GM23248 (cell line): Measurements from ENCODE around the gene PTGR2. TPM values are rescaled to one million over a fixed set of nuclear protein-coding genes. Genes with fewer than 3 reads are reported as not detected.

ENCODE experiments used
- DNase-seq: peaks from one replicate; pipeline ENCODE4 v3.0.0-alpha.2; 2015
- H2AFZ ChIP-seq: fragments of 200-600 bp; sonication (generic); 2 replicates; pipeline ENCODE4 v1.6.1; 2016; ENCODE audit warnings: antibody characterized with exemption
- H3F3A ChIP-seq: fragments of 200-600 bp; sonication (generic); 2 replicates; pipeline ENCODE4 v1.6.1; 2016; ENCODE audit warnings: mild to moderate bottlenecking, antibody characterized with exemption, mixed run types; ENCODE audit not compliant: insufficient read depth
- H3K27ac ChIP-seq: fragments of 200-600 bp; sonication (generic); 2 replicates; pipeline ENCODE4 v1.5.1; 2016; ENCODE audit warnings: mild to moderate bottlenecking
- H3K27me3 ChIP-seq: fragments of 200-600 bp; sonication (generic); replicated peaks from 2 replicates; pipeline ENCODE4 v1.6.1; 2016; ENCODE audit warnings: mild to moderate bottlenecking; ENCODE audit not compliant: insufficient read depth
- H3K36me3 ChIP-seq: fragments of 200-600 bp; sonication (generic); 2 replicates; pipeline ENCODE4 v1.6.1; 2016; ENCODE audit warnings: low read depth, mild to moderate bottlenecking
- H3K4me1 ChIP-seq: fragments of 200-600 bp; sonication (generic); 2 replicates; pipeline ENCODE4 v1.6.1; 2016; ENCODE audit warnings: mild to moderate bottlenecking; ENCODE audit not compliant: insufficient read depth
- H3K4me2 ChIP-seq: fragments of 200-600 bp; sonication (generic); one replicate; pipeline ENCODE4 v1.6.1; 2016; ENCODE audit warnings: mild to moderate bottlenecking; ENCODE audit not compliant: unreplicated experiment
- H3K4me3 ChIP-seq: fragments of 200-600 bp; sonication (generic); 2 replicates; pipeline ENCODE4 v1.5.1; 2016; ENCODE audit warnings: mild to moderate bottlenecking
- H3K79me2 ChIP-seq: fragments of 200-600 bp; sonication (generic); 2 replicates; pipeline ENCODE4 v1.6.1; 2016; ENCODE audit warnings: mild to moderate bottlenecking; ENCODE audit not compliant: insufficient read depth
- H3K9ac ChIP-seq: fragments of 200-600 bp; sonication (generic); 2 replicates; pipeline ENCODE4 v1.6.1; 2016; ENCODE audit warnings: mild to moderate bottlenecking
- H3K9me2 ChIP-seq: fragments of 200-600 bp; sonication (generic); 2 replicates; pipeline ENCODE4 v1.6.1; 2016; ENCODE audit warnings: mixed run types, mild to moderate bottlenecking, moderate library complexity; ENCODE audit not compliant: insufficient read depth
- H3K9me3 ChIP-seq: fragments of 200-600 bp; sonication (generic); one replicate; pipeline ENCODE4 v1.6.1; 2017; ENCODE audit warnings: low read depth
- H4K20me1 ChIP-seq: fragments of 200-600 bp; sonication (generic); 2 replicates; pipeline ENCODE4 v1.6.0; 2016; ENCODE audit not compliant: insufficient read depth
- EZH2 ChIP-seq: fragments of 200-600 bp; sonication (generic); IDR thresholded peaks from 2 replicates; pipeline ENCODE4 v1.6.1; 2018; ENCODE audit warnings: antibody characterized with exemption, mild to moderate bottlenecking; ENCODE audit not compliant: insufficient read depth, poor library complexity, severe bottlenecking
- EZH2phosphoT487 ChIP-seq: fragments of 200-600 bp; sonication (generic); IDR thresholded peaks from 2 replicates; pipeline ENCODE4 v1.6.1; 2018; ENCODE audit warnings: antibody characterized with exemption, moderate library complexity, mild to moderate bottlenecking, low read depth; ENCODE audit not compliant: insufficient read depth
- WGBS, 2 experiments: methylation state at CpG; one replicate each; pipeline ENCODE4 v1.1.6; 2015 to 2017; ENCODE audit warnings: low lambda C conversion rate in 2 of 2, low coverage in 1 of 2; ENCODE audit errors: missing lambda C conversion rate in 2 of 2; 5-methylcytosine and 5-hydroxymethylcytosine counted together
- in situ Hi-C: fragments of 300-500 bp; cut with MboI; formaldehyde crosslinking; loops from 2 replicates; pipeline ENCODE4 v1.15.0; 2020
- polyA plus RNA-seq: library from polyadenylated mRNA; unstranded; fragments of >200 nt; fragmentation: Nextera tagmentation; extraction: Ambion mirVana; gene quantifications from 2 replicates; pipeline ENCODE4 v1.2.1, GENCODE V29; 2016
- total RNA-seq: library from RNA; depleted of rRNA; stranded (reverse); fragments of >200 nt; shearing (Covaris generic); gene quantifications from 2 replicates; pipeline ENCODE4 v1.2.3, GENCODE V29; 2014

The PTGR2 gene
- total and polyA plus RNA-seq, 2 experiments from 2014 or later: 7.5 to 9.4 TPM

- H3F3A ChIP-seq: no peaks in the 10 kb centered on the region
- H3K79me2 ChIP-seq: no peaks in the 10 kb centered on the region
- H3K4me3 ChIP-seq: no peak overlapping the region
- no peak overlapping the region for H2AFZ ChIP-seq
- in situ Hi-C loops: no loop called here
- no peak for TF ChIP-seq EZH2
- TF ChIP-seq EZH2phosphoT487: no peak
- no peak overlapping the region for H3K9ac ChIP-seq
- H3K27me3 ChIP-seq: no peaks in the 10 kb centered on the region
- no peak overlapping the region for H3K27ac ChIP-seq
- no peaks in the 10 kb centered on the region for H3K9me2 ChIP-seq
- no peaks in the 10 kb centered on the region for H3K9me3 ChIP-seq
- no peak overlapping the region for H3K4me2 ChIP-seq
- H3K4me1 ChIP-seq: no peaks in the 10 kb centered on the region
- H3K36me3 ChIP-seq: no peaks in the 10 kb centered on the region
- 88 to 93% methylated on average over 3 of the region's 3 CpGs for WGBS, 2 experiments
- DNase-seq: no peak
- no peaks in the 10 kb centered on the region for H4K20me1 ChIP-seq
Measured at GRCh38 chr14:73877790-73878189, 26.2 kb downstream of the PTGR2 start.

- Histone ChIP-seq H3K79me2 (no peaks in the 10 kb centered on the region), H3K4me2 (no peak overlapping the region), H3K9me2 (no peaks in the 10 kb centered on the region), H3F3A (no peaks in the 10 kb centered on the region), H3K36me3 (no peaks in the 10 kb centered on the region), H3K9ac (no peak overlapping the region), H3K4me3 (no peak overlapping the region), H3K27ac (no peak overlapping the region), H4K20me1 (no peaks in the 10 kb centered on the region), H3K27me3 (no peaks in the 10 kb centered on the region), H3K4me1 (no peaks in the 10 kb centered on the region), H3K9me3 (no peaks in the 10 kb centered on the region), H2AFZ (no peak overlapping the region)
- no peak for DNase-seq
- WGBS, 2 experiments: 88 to 90% methylated on average over 6 of the region's 6 CpGs
- TF ChIP-seq EZH2phosphoT487: no peak
- no peak for TF ChIP-seq EZH2
- in situ Hi-C loops: no loop called here
Measured at GRCh38 chr14:73878436-73878835, 26.8 kb downstream of the PTGR2 start.

DNA sequence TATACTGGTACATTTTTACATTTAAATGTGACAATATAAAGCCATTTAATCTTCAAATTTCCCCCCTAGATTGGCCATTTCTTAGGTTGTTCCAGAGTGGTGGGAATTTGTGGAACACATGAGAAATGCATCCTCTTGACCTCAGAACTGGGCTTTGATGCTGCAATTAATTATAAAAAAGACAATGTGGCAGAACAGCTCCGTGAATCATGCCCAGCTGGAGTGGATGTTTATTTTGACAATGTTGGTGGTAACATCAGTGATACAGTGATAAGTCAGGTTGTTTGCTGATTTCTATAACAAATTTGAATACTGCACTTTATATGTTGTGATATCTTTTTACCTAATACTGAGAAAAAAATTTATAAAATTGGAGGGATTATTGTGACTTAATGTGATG is 27.4 kb downstream of the PTGR2 start:
- Histone ChIP-seq H3K27me3 (no peaks in the 10 kb centered on the region), H3K27ac (no peak overlapping the region), H3F3A (no peaks in the 10 kb centered on the region), H3K9me3 (no peaks in the 10 kb centered on the region), H2AFZ (no peak overlapping the region), H3K9ac (no peak overlapping the region), H3K36me3 (no peaks in the 10 kb centered on the region), H3K4me3 (no peak overlapping the region), H4K20me1 (no peaks in the 10 kb centered on the region), H3K4me1 (no peaks in the 10 kb centered on the region), H3K9me2 (no peaks in the 10 kb centered on the region), H3K4me2 (no peak overlapping the region), H3K79me2 (no peaks in the 10 kb centered on the region)
- in situ Hi-C loops: no loop called here
- TF ChIP-seq EZH2phosphoT487 (no peak), EZH2 (no peak)
- DNase-seq: peak; percentile 17
- WGBS, 2 experiments: 19 to 20% methylated on average over 1 of the region's 1 CpG

DNA sequence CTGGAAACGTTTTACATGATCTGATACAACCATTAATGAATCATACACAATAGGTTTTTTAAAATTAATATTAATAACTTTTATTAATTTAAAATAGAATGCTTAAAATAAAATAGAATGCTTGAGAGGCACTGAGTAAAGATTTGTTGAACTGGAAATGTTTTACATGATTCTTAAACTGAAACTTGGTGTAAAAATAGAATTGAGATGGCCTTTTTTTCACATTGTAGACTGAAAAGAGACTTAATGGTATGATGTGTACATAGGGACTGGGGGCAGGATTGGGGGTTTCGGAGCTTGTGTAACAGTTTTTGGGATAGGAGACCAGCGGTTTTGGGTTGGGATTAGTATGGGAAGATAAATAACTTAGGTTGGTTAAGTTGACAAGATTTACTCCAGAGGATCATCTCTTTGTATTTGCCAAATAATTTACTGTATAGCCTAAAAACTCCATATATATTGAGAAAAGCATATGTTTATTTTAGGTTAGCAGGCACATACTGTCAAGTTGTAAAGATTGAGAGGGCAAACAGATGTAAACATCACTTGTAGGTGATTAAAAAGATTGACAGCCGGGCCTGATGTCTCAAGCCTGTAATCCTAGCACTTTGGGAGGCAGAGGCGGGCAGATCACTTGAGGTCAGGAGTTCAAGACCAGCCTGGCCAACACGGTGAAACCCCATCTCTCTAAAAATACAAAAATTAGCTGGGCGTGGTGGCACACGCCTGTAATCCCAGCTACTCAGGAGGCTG is 33.0 kb downstream of the PTGR2 start:
- in situ Hi-C loops: no loop called here
- no peaks in the 10 kb centered on the region for H3K27me3 ChIP-seq
- no peak overlapping the region for H3K27ac ChIP-seq
- peaks cover 49% of the 10 kb centered on the region for H3K79me2 ChIP-seq
- WGBS, 2 experiments: 88 to 91% methylated on average over 8 of the region's 8 CpGs
- no peak for TF ChIP-seq EZH2phosphoT487
- no peak overlapping the region for H3K9ac ChIP-seq
- H3K4me3 ChIP-seq: no peak overlapping the region
- H4K20me1 ChIP-seq: no peaks in the 10 kb centered on the region
- no peaks in the 10 kb centered on the region for H3K36me3 ChIP-seq
- peaks cover 20% of the 10 kb centered on the region for H3K4me1 ChIP-seq
- H3K9me3 ChIP-seq: no peaks in the 10 kb centered on the region
- peaks cover 38% of the 10 kb centered on the region for H3F3A ChIP-seq
- no peak overlapping the region for H2AFZ ChIP-seq
- no peaks in the 10 kb centered on the region for H3K9me2 ChIP-seq
- DNase-seq: no peak
- no peak overlapping the region for H3K4me2 ChIP-seq
